HPDE6-E6E7 (cell line): Measurements from ENCODE around the gene GDPD5.

Experiments
- DNase-seq: peaks from one replicate; pipeline ENCODE4 v3.0.0; 2011; ENCODE audit warnings: missing footprints; ENCODE audit errors: extremely low spot score

GDPD5 gene

DNA sequence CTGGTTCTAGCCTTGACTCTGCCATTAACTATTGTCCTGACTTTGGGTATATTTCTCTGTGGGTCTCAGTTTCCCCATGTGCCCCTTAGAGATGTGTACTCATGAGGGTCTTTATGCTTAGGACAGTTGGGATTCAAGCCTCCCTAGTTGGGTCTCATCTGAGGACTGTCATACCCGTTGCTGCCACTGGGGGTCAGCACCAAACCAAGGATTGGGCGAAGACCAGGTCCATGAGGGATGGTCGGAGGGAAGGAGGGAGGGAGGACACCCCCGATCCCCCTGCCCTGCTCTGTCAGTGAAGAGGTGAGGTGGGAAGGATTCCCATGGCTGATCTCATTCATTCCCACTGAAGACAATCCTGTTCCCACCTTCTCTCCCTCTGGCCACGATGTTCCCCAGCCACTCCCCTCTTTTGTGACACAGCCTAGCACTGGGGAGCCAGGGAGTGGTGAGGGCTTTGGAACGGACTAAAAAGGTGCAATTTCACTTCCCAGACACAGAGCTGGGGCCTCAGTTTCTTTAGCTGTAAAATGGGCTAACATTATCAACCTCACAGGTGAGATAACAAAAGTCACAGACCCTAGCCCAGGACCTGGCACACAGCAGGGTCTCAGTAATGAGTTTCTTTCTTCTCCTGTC lies 80.3 kb downstream of the GDPD5 start:
- DNase-seq, result peak; percentile 52

DNA sequence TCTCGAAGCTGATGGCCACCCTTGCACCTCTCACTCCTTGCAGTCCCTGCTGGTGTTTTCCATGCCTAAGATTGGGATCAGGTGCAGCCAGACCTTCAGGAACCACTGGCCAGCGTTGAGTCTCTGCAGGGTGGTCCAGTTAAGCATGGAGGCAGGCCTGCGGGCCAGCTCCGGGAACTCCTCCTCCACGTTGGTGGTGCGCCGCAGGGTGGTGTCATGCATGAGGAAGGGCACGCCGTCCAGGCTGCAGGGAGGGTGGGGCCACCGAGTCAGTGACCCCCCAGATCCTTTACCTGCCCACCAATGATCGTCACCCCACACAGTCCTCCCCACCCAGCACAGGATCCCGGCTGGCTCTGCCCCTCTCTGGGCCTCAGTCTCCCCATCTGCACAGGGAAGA lies 82.7 kb downstream of the GDPD5 start:
- DNase-seq, result no peak

DNA sequence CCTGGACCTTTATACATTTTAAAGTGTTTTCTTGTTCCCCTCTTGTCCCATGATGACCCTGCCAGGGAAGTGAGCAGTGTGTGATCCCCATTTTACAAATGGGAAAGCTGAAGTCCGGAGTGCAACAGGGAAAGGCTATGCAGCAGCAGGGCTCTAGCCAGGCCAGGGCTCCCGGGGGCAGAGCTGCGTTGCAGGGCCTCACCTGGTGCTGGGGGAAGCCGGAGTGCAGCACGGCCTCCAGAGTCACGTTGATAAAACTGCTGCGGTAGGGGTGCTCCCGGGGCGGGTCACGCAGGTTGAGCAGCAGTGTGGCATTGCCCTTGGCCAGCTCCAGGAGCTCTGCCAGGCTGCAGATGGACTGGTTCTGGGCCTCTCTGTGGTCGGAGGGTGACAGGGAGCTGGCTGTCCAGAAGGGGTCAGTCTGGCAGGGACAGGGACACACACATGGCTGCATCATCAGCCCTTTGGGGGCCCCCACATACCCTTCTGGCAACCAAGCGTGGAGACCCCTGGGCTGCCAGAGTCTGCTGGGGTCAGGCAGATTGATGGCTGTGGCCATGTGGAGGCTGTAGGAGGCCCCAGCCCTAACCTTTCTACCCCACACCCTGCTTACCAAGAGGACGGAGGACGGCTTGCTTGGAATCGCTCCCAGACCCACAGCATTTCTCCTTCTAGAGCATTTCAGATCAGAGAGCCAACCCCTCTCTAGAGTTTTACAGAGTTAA lies 83.4 kb downstream of the GDPD5 start:
- DNase-seq, result no peak

DNA sequence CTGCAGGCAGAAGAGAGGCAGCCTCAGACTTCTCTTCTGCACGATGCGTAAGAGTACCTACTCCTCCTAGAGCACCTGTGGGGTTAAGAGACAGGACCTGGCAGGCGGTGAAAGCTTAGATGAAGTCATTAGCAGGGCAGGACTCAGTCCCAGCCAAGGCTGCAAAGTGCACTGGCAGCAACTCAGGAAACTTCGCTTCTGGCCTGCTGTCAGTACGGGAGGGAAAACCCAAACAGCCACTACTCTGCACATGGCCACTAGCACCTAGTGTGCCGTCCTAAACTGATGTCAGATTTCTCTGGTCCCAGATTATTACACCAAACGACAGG lies 84.0 kb downstream of the GDPD5 start:
- no peak for DNase-seq

DNA sequence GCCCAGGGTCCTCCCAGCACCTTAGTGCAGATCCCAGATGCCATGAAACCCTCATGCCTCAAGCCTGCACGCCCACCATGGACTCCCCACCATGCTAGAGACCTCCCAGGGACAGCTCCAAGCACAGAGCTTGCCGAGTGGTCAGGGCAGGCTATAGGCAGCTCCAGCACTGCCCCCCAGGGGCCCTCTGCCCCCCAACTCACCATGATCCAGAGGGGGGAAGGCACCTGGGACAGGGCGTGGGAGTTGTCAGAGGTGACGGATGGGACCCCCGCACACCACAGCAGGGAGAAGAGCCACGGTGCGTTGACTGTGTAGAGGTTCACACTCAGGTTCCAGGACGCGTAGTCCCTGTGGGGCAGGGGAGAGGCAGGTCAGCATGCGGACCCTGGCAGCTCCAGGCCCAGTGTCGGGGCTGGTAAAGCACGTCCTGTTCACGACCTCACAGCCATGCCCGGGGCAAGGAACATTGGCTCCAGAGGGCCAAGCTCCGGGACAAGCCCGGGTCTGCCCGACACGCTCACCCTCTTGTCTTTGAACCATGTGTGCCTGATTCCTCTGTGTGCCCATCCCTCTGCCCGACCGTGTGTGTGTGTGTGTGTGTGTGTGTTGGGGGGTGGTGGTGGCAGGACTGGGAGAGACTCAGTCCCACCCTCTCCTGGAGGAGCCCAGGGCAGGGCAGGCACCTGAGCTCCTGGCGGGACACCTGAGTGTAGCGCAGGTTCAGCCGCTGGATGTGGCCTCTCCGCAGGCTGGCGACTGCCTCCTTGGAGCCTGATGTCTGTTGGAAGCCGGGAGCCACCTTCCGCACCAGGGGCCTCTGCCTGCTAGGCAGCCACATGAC lies 84.6 kb downstream of the GDPD5 start:
- no peak for DNase-seq

DNA sequence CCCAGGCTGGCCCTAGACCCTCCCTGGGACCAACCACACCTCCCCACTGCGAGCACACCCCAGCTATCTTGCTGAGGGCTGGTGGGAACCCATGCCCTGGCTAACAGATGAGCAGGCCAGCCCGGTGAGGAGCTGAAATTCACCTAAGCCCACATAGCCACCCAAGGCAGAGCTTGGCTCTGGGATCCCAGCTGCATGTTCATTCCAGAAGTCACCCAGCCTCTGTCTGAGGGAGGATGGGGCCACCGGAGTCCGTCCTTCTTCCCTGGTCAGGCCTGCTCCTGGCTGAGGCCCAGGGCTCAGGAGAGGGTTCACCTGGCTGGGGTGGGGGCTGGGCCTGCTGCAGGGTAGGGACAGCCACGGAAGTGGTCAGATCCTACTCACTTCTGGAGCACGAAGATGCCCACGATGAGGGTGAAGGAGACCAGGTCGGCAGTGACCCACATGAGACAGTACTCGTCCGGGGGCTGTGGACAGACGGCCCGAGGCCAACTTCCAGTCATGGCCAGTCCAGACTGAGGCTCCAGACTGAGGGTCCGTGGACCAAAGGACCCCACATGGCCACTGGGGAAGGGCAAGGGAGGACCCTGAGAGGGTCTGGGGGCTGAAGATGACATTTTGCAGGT lies 86.1 kb downstream of the GDPD5 start:
- DNase-seq, result no peak

DNA sequence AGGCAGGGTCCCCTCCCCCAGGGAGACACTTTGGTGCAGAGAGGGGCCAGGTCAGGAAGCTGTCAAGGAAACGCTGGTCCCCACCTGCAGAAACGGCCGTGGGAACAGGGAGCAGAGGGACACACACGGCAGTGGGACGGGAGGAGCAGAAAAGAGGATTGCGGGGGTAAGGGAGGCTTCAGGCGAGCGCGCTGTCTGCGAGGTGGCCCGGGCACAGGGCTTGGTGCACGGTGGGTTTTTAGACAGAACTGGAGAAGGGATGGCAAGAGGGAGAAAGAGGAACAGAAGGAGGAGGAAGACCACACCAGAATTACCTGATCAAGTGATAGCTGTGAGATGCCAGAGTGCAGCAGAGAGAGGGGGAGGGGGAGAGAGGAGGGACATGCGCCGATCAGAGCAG lies 86.7 kb downstream of the GDPD5 start:
- DNase-seq, result no peak

DNA sequence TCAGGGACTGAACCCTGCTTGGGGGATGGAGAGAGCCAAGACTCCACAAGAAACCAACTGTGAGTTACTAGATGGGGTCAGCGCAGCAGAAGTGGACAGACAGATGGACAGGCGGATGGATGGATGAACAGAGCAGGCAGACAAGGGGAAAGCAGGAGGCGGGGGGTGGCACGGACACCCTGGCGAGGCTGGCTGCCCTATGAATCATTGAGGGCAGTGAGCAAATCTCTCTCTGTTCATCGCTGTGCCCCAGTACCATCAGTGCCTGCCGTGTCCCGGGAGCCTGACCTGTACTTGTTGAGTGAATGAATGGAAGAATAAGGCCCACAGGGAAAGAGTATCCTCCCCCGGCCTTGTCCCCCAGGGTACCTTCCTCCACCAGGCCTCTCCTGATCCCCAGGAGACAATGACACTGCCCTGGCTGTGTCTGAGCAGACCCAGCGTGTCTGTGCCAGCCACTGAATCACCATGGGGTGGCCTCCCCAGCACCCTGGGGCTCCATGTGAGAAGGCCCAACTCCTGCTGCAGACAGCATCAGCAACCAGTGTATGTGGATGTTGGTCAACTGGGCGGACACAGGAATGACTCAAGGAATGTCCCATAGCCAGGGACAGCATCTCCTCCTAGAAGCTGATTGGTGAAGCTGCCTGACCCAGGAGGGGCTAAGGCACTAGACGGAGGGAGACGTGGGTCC lies 87.6 kb downstream of the GDPD5 start:
- DNase-seq, result no peak

DNA sequence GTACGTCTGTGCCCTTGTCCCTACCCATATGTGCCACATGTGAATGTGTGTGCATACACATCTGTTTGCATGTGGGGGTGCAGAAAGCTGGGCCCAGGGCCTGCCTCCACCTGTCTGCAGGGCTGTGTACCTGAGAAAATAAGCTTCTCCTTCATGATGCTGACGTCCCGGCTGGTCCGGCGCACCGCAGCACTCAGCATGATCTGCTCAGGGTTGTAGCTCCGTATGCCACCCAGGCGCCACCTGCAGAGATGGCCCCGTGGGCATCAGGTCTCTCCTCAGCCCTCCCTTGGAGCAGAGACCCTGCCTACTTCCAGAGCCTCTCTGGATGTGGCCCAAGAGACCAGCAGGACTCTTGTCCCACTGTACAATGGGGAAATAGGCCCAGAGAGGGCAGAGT lies 88.9 kb downstream of the GDPD5 start:
- no peak for DNase-seq

DNA sequence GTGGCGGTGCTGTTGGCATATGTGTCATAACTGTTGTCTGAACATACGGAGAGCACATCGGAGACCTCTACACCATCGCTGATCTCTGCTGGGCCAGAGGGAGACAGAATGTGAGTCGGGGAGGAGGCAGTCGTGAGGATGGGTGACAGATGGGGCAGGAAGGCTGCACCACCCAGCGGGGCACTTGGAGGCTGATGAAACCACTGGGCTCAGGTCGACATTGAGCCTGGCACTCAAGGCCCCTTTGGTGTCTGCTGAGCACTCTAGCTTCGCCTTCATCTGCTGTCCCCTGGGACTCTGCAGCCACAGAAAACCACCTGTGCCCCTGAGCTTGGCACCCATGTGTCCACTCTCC lies 90.2 kb downstream of the GDPD5 start:
- DNase-seq, result no peak

DNA sequence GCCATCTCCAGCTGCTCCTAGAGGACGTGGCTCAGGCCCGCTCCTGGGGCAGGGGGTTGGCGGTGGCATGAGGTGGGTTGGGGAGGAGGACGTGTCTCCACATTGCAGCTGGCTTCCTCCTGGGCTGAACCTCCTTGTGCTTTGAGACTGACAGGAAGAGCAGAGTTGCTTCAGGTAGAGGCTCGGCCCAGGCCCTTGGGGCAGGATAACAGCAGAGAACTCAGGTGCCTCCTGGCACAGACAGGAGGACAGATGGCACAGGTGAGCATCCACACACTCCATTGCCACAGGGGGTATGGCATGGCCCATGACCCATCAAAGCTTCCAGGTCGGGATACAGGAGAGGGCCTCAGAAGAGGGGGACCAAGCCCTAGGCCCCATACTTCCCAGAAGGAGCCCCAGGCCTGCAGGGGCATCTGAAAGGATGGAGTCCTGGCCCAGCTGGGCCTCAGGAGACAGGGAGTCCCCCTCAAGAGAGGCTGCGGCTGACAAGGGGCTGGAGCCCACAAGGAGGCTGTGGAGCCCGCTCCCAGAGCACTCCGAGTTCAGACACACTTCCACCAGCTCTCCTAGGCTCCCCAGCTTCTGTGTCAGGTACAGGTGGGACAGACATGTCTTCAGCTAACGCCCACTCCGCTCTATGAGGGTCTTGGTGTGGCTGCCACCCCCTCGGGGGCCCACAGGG lies 90.7 kb downstream of the GDPD5 start:
- DNase-seq, result no peak

DNA sequence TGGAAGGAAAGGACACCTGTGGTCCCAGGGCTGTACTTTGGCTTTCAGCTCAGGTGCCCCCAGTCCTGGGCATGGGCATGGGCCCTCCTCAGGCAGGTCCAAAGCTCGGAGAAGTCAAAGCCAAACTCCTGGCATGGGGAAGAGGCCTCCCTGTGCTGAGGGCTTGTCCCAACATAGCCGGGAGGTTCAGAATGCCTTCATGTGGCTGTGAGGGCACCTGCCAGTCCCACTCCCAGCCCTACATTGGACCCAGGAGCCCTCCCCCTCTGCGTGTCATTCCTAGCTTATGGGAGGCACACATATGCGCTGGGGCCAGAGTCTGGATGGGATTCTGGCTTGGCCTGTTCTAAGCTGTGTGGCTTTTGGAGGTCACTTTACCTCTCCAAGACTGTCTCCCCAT lies 91.7 kb downstream of the GDPD5 start:
- DNase-seq, result no peak

DNA sequence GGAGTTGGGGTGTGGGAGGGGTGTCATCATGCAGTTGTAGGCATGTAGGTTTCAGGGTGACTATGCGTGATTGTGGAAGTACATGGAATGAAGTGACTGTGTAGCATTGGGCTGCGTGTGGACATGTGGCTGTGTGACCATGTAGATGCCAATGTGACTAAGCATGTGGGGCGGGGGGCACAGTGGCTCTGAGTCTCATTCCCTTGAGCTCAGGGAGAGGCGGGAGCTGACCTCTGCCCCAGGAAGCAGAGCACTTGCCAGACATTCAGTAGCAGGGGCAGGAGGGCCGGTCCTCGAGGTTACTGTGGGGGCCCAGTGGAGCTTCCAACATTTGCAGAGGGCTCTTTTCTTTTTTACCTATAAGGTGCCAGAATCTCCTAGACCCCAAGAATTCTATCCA lies 92.3 kb downstream of the GDPD5 start:
- DNase-seq, result no peak

DNA sequence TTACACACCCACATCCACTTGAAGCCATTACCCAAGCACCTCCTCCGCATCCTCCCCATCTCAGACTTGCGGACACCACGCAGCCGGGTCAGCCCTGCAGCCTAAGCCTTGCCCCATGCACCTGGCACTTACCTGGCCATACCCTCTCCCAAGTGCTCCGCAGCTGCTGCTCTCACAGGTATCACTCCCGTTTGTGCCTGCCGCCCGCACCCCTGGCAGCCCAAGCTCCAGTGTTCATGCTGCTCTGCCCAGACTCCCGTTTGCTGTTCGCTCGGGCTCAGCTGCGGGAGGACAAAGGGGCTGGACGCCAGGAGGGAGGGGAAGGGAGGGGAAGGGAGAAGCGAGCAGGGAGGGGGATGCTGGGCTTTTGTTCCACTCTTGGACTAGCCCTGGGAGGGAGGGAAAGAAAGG lies 92.8 kb downstream of the GDPD5 start, which contains the start of gene KLHL35:
Gene KLHL35, minus strand, starts transcription at position 293 of the 411 bp plus-strand sequence. CDS start 2,574 bp downstream, outside the sequence.
- DNase-seq, result no peak

DNA sequence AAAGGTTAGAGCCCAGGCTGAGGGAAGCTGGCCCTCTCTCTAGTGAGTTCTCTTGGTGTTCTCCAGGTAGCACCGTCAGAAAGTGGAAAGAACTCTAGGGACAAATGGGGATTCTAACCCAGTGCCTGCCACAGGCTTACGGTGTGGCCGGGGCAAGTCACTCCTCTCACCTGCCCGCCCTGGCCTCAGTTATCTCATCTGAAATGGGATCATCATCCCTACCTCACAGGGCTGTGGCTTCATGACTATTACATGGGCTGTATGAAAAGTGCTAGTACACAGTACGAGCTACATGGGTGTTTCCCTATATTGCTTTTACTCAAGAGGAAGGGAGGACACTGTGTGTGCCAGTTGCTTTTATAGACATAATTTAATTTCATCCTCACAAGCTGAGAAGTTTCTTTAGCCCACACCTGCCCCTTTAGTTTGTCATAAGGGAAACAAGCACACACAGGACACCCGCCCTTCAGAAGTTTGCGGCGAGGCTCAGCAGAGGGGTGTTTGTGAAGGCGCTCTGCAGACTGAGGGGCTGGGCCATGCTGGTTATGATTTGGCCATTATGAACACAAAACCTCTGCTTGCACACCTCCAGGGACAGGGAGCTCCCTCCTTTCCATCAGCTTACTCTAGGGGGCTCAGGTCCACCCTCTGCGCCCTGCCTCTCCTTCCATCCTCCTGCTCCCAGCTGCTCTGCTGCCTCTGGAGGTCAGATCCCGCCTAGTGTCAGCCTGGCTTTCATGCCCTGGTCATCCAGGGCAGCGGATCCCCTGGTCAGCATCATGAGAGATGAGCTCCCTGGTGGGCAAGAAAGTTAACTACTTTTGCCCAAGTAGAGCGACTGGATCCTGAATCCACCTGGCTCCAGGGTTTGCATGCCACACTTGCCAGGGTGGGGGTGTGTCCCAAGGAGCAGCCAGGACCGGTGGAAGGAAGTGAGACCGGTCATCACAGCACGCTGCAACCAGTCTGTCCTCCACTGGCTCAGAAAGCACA lies 93.9 kb downstream of the GDPD5 start:
- no peak for DNase-seq

DNA sequence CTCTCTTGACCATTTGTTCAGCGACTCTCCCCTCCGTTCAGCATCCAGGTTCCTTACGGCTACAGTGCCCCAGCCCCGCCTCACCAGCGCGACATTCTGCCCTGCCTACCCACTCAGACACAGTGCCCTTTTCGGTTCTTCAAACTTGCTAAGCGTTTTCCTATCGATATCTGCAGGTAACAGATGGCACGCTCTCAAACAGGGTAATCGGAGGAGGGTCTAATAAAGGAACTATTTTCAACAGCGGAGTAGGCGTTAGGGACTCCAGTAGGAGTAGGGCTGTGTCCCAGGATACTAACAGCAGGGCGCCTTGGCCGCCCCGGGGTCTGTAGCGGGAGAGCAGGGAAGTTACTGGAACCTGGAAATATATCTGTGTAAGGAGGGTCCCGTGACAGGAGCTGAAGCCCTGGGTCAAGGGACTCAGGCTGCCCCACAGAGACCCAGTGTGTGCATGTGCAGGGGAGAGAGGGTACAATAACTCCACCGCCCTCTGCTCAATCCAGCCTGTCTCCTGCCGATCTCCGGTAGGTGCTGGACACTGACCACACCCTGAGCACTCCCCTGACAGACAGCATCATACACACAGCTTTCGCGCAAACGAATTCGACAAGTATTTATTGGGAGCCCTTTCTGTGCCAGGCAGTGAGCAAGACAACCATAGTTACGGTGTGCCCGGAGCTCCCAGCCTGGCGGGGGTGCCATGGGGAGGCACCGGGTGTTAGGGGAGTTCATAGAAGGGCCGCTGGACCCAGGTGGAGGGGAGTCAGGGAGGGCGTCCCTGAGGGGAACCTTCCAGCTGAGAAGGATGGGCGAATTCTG lies 94.8 kb downstream of the GDPD5 start:
- DNase-seq, result peak; percentile 21

DNA sequence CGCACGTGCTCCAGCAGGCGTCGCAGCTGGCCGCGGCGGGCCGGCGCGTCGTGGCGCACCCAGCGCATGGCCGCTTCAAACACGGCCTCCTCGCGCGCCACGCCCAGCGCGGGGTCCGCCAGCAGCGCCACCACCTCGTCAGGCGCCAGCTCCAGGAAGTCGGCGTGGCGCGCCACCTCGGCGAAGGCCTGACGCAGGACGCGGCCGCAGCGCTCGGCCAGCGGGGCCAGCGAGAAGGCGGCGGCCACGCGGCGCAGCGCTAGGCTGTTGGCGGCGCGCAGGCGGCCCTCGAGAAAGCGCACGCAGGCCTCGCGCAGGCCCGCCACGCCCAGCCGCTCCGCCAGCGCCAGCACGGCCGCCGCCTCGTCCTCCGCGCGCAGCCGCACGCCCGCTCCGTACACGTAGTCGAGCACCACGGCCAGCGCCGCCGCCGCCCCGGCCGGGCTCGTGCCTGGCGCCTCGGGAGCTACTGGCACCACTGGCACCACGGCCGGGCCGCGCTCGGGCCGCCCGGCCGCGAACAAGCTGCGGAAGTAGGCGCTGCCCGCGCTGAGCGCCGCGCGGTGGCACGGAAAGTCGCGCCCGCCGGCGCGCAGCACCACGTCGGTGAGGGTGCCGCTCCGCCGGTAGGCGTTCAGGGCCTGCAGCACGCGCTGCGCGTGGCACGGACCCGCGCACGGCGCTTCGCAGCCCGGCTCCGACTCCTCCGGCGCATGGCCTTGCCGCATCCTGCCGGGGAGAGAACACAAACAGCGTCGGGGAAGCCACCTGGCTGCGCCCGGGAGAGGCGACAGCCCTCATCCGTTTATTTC lies 95.6 kb downstream of the GDPD5 start:
- DNase-seq, result peak; percentile 72

DNA sequence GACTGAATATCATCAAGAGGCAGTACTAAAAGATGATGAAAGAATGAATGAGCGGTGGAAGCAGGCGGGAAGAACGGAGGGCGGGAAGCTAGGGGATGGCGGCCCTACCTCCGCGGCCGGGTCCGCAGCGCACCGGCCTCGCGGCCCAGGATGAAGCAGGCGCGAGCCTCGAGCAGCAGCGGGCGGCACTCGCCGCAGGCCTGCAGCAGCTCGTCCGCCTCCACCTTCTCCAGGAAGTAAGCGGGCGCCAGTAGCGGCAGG lies 96.2 kb downstream of the GDPD5 start:
- DNase-seq, result no peak
